Peyer's patch (tissue), 4 donors: ENCODE data around the gene SBK3. TPM values are rescaled to one million over a fixed set of nuclear protein-coding genes. Genes with fewer than 3 reads are reported as not detected.
A peak's percentile ranks its signal among the peaks of the same experiment; 100 is the strongest.

Experiments
- DNase-seq, 3 donors: peaks; one replicate each; pipeline ENCODE4 v3.0.0-alpha.2; 2017 to 2019
- H3K27ac ChIP-seq, 4 donors: fragments of 200-600 bp; sonication (generic); one replicate each; pipeline ENCODE4 v1.5.1; 2016 to 2019
- H3K27me3 ChIP-seq, 2 donors: fragments of 200-600 bp; sonication (generic); one replicate each; pipeline ENCODE4 v1.5.1; 2019
- H3K36me3 ChIP-seq, 3 donors: fragments of 200-600 bp; sonication (generic); one replicate each; pipeline ENCODE4 v1.5.1; 2016 to 2019
- H3K4me1 ChIP-seq, 4 donors: fragments of 200-600 bp; sonication (generic); one replicate each; pipeline ENCODE4 v1.5.1; 2016 to 2019
- H3K4me3 ChIP-seq, 4 donors: fragments of 200-600 bp; sonication (generic); 1 replicate in 3 of 4; 2 replicates in 1 of 4; pipeline ENCODE4 v1.5.1; 2016 to 2019; ENCODE audit warnings: mild to moderate bottlenecking in 1 of 4
- H3K9me3 ChIP-seq, 4 donors: fragments of 200-600 bp; sonication (generic); one replicate each; pipeline ENCODE4 v1.5.1; 2016 to 2019; ENCODE audit warnings: mild to moderate bottlenecking in 1 of 4
- CTCF ChIP-seq, 6 experiments: fragments of 450-650 bp in 4 of 6; fragments of 200-600 bp in 2 of 6; sonication (generic) in 1 of 6; IDR thresholded peaks; one replicate each; pipeline ENCODE4 v1.5.1; 2017 to 2019; ENCODE audit warnings: antibody characterized with exemption in 6 of 6, mild to moderate bottlenecking in 3 of 6, moderate library complexity in 1 of 6
- POLR2A ChIP-seq, 2 donors: fragments of 450-650 bp; IDR thresholded peaks; one replicate each; pipeline ENCODE4 v1.5.1; 2017; ENCODE audit warnings: antibody characterized with exemption in 2 of 2, mild to moderate bottlenecking in 2 of 2, moderate library complexity in 2 of 2
- total RNA-seq, 4 donors: library from RNA; depleted of rRNA; stranded (reverse); fragments of >200 nt; gene quantifications; one replicate each; pipeline ENCODE4 v1.1.0, GENCODE V29; 2016

SBK3 gene
- total RNA-seq, 4 donors from 2014 or later, result 1.0 TPM; not detected in 3

- H3K27me3 ChIP-seq, result no peaks in the 10 kb centered on the region
- no peak overlapping the region for H3K4me3 ChIP-seq
- peaks cover 0 to 6% (median 0%) of the 10 kb centered on the region in 4 donors for H3K4me1 ChIP-seq
- no peak for TF ChIP-seq POLR2A (IDR thresholded peaks at IDR 0.05)
- TF ChIP-seq CTCF (IDR thresholded peaks at IDR 0.05), result no peak
- DNase-seq, result no peak
- no peaks in the 10 kb centered on the region for H3K36me3 ChIP-seq
- no peak overlapping the region for H3K27ac ChIP-seq
- H3K9me3 ChIP-seq, result no peaks in the 10 kb centered on the region
Observed at GRCh38 chr19:55553217-55554182, 8.2 kb upstream of the SBK3 start.

GRCh38 chr19:55552620-55553019 is 7.3 kb upstream of the SBK3 start:
- no peak for DNase-seq
- Histone ChIP-seq H3K27me3 (no peaks in the 10 kb centered on the region), H3K4me3 (no peak overlapping the region), H3K9me3 (no peaks in the 10 kb centered on the region), H3K36me3 (no peaks in the 10 kb centered on the region), H3K4me1 (peaks cover 0 to 6% (median 0%) of the 10 kb centered on the region in 4 donors), H3K27ac (no peak overlapping the region)
- TF ChIP-seq CTCF (IDR thresholded peaks at IDR 0.05) (no peak), POLR2A (IDR thresholded peaks at IDR 0.05) (no peak)

GRCh38 chr19:55552206-55552605 is 6.9 kb upstream of the SBK3 start:
- Histone ChIP-seq H3K27ac (no peak overlapping the region), H3K4me1 (peaks cover 0 to 6% (median 0%) of the 10 kb centered on the region in 4 donors)
- TF ChIP-seq CTCF (IDR thresholded peaks at IDR 0.05) (no peak), POLR2A (IDR thresholded peaks at IDR 0.05) (no peak)

GRCh38 chr19:55550321-55550650 is 4.9 kb upstream of the SBK3 start:
- peak overlapping the region in 1 of 4 donors; percentile 32 for H3K27ac ChIP-seq
- H3K27me3 ChIP-seq, result no peaks in the 10 kb centered on the region
- no peaks in the 10 kb centered on the region for H3K36me3 ChIP-seq
- no peaks in the 10 kb centered on the region for H3K9me3 ChIP-seq
- peaks cover 0 to 6% (median 0%) of the 10 kb centered on the region in 4 donors for H3K4me1 ChIP-seq
- peak overlapping the region in 1 of 4 donors; percentile 15 for H3K4me3 ChIP-seq
- DNase-seq, result no peak
- TF ChIP-seq CTCF (IDR thresholded peaks at IDR 0.05) (no peak), POLR2A (IDR thresholded peaks at IDR 0.05) (no peak)

More at GRCh38 chr19:55552206-55552605, 6.9 kb upstream of the SBK3 start:
- no peak for DNase-seq
- H3K27me3 ChIP-seq, result no peaks in the 10 kb centered on the region
- no peaks in the 10 kb centered on the region for H3K36me3 ChIP-seq
- no peaks in the 10 kb centered on the region for H3K9me3 ChIP-seq
- no peak overlapping the region for H3K4me3 ChIP-seq

GRCh38 chr19:55549500-55550320 is 4.4 kb upstream of the SBK3 start:
- TF ChIP-seq POLR2A (IDR thresholded peaks at IDR 0.05) (no peak), CTCF (IDR thresholded peaks at IDR 0.05) (peak in 1 of 6 experiments; percentile 8)
- Histone ChIP-seq H3K27ac (peak overlapping the region in 2 of 4 donors; percentile 32 to 52), H3K27me3 (no peaks in the 10 kb centered on the region), H3K4me3 (peak overlapping the region in 2 of 4 donors; percentile 15 to 33), H3K9me3 (no peaks in the 10 kb centered on the region), H3K4me1 (peaks cover 0 to 6% (median 0%) of the 10 kb centered on the region in 4 donors), H3K36me3 (no peaks in the 10 kb centered on the region)
- no peak for DNase-seq
